GM19397 (cell line): ENCODE data around the gene RIMS4.
"Not testable (repeated sequence)": the region's sequence is repeated elsewhere in the genome, so short reads cannot be mapped to it uniquely, and the experiment has no call there.

Experiments
- ATAC-seq: cut with Tn5 transposase; IDR thresholded peaks from one replicate; pipeline ENCODE4 v1.9.1; 2021; ENCODE audit warnings: mild to moderate bottlenecking, moderate library complexity; ENCODE audit not compliant: unreplicated experiment

Gene RIMS4

GRCh38 chr20:44765701-44766347, 44.5 kb downstream of the RIMS4 start:
- no peak for ATAC-seq

DNA sequence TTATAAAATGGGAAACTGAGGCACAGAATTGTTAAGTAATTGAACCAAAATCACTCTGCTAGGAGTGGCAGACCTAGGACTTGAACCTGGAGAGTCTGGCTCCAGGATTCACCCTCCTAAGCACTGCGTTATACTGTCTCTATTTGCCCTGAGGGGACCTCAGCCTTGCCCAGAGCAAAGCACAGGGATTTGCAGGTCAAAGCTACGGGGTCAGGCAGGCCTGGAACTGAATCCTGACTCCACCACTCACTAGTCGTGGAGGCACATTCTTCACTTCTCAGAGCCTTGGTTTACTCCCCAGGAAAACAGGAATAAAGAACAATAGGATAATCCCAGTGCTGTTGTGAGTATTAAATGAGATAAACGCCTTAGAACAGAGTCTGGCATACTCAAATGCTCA, 45.3 kb downstream of the RIMS4 start:
- no peak for ATAC-seq

DNA sequence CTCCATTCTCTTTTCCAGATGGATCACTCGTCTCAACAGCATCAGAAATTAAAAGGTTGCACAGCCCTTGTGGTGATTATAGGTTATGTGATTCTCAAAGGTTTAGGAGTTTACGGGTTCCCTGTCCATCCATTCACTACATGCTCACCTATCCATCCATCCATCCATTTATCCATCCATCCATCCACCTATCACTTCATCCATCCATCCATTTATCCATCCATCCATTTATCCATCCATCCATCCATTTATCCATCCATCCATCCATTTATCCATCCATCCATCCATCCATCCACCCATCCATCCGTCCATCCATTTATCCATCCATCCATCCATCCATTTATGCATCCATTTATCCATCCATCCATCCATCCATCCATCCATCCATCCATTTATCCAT, 46.5 kb downstream of the RIMS4 start:
- ATAC-seq: not testable (repeated sequence)

- no peak for ATAC-seq
These were observed 47.7 kb downstream of the RIMS4 start for GRCh38 chr20:44762466-44763140.

DNA sequence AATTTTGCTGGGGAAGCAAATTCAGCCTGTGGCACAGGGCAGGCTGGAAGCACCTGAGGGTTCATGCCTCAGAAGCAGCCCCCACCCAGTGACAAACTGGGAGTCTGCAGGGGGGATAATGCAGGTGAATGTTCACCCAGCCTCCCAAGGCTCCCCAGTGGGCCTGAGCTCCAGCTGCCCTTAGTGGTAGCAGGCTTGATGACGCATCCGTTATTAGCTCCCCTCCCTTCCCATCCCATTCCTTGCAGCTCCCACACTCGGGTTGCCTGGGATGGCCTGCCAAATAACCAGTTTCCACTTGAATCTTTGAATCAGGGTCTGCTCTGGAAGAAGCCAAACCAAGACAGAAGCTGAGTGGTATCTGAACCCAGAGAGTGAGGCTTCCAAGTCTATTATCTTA, 48.9 kb downstream of the RIMS4 start:
- ATAC-seq: no peak

DNA sequence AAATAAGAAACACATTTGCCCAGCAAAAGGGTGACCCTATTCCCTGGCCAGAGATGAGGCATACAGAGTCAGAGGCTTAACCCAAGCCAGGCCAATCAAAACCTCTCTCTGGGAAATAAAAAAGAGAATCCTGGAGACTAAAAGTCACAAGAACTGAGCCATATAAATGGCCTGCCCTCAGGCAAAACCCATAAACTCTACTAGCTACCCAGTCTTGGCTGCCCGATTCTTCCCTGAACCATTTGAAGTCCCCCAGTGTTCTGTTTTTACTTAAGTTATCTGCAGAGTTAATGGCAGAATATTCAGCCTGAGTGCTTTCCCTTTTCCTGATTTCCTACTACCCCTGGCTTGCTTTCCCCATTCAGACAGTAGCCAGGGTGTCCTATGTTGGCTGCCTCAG, 50.8 kb downstream of the RIMS4 start:
- no peak for ATAC-seq

DNA sequence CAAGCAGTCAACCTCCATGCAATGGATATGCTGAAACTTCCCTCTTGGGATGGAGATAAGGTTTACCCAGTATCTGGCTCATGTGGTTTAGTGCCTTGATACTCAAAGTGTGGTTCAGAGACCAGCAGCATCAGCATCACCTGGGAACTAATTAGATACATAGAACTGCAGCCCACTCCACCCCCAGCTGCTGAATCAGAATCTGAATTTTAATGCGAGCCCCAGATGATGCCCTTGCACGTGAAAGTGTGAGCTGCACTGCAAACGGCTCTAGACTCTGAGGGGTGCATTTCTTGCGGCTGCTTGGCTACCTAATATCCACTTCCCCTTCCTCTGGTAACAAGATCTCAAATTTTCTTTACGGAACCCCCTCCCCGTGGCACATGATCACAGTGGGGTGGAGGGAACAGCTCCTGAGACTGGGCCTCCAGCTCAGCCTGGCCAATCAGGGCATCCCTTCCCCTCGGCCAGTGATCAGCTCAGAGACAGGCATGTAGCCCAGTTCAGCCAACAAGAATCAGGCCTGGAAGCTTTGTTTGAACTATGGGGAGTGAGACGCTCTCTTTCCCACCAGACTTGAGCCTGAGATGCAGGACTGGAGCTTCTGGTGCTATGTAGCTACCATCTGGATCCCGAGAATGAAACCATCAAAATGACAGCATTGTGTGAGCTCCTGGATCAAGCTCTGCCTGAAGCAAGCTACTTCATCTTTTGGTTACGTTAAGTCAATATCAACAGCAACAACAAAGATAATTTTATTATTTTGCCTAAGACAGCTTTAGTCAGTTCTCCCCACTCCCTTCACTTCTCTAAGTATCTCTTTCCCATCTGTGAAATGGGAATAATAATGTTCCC, 51.9 kb downstream of the RIMS4 start:
- ATAC-seq: no peak

GRCh38 chr20:44756956-44757355, 53.4 kb downstream of the RIMS4 start:
- no peak for ATAC-seq

DNA sequence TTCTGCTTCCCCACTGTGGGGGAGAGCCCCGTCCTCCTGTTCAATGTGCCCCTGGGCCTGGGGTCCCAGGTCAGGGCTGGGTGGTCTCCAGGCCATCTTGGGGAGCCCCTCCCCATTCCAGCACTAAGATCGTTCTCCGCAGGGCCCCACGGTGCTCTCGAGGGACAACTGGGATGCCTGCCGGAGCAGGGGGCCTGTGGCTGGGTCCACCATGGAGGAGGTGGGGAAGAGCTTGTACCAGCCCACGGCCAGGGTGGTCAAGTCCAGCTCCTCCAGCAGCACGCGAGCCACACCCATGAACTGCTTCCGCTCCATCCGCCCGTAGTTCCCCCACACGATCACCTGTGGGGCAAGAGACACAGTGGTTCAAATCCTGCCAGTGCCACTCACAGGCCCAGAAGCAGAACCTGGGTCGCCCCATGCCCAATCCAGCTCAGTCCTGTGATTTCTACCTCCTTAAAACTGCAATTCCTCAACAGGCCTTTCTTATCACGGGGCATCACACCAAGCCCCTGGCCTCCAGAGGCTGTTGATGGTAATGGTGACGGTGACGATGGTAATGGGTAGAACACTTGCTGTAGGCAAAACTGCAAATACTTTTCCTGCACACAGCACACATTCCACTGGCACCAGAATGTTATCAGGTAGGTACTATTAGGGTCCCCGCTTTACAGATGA, 54.2 kb downstream of the RIMS4 start:
- ATAC-seq: no peak

GRCh38 chr20:44754554-44754953, 55.8 kb downstream of the RIMS4 start:
- ATAC-seq: no peak

- ATAC-seq: no peak
These were observed 58.0 kb downstream of the RIMS4 start for GRCh38 chr20:44752099-44752931.

DNA sequence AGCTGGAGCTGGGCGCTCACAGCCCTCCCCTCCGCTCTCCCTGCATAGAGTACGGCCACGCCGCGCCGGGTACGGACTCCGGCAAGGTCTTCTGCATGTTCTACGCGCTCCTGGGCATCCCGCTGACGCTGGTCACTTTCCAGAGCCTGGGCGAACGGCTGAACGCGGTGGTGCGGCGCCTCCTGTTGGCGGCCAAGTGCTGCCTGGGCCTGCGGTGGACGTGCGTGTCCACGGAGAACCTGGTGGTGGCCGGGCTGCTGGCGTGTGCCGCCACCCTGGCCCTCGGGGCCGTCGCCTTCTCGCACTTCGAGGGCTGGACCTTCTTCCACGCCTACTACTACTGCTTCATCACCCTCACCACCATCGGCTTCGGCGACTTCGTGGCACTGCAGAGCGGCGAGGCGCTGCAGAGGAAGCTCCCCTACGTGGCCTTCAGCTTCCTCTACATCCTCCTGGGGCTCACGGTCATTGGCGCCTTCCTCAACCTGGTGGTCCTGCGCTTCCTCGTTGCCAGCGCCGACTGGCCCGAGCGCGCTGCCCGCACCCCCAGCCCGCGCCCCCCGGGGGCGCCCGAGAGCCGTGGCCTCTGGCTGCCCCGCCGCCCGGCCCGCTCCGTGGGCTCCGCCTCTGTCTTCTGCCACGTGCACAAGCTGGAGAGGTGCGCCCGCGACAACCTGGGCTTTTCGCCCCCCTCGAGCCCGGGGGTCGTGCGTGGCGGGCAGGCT, 60.1 kb downstream of the RIMS4 start:
- no peak for ATAC-seq

GRCh38 chr20:44748005-44748370, 62.4 kb downstream of the RIMS4 start:
- no peak for ATAC-seq

DNA sequence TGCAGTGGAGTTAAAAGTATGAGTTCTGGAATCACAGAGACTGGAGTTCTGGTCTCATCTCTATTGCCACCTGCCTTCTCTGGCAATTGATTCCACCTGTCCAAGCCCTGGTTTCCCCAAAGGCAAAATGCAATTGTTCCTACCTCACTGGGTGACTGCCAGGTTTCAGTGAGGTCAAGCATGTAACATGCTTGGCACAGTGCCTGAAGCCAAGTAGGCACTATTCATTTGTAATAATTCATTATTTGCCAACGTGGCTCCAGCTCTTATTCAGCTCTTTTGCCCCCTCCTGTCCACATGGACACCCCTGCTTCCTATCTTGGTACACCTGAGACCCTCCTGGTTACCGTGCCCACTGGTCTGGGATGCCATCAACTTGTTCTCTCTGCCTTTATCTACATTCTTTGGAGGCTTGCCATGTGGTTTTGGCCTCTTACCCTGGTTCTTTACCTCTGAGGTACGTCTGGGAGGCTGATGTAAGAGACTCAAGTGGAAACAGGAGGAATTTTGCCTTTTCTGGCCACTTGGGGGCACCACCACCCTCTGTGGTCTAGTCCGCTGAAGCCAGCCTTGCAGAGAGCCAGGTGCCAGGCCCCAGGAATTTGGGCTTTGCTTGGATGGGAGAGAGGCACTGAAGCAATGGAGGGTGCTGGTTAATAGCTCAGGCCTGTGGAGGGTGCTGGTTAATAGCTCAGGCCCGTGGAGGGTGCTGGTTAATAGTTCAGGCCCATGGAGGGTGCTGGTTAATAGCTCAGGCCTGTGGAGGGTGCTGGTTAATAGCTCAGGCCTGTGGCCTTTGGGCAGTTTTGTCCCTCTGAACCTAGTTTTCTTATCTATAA, 63.0 kb downstream of the RIMS4 start:
- no peak for ATAC-seq

DNA sequence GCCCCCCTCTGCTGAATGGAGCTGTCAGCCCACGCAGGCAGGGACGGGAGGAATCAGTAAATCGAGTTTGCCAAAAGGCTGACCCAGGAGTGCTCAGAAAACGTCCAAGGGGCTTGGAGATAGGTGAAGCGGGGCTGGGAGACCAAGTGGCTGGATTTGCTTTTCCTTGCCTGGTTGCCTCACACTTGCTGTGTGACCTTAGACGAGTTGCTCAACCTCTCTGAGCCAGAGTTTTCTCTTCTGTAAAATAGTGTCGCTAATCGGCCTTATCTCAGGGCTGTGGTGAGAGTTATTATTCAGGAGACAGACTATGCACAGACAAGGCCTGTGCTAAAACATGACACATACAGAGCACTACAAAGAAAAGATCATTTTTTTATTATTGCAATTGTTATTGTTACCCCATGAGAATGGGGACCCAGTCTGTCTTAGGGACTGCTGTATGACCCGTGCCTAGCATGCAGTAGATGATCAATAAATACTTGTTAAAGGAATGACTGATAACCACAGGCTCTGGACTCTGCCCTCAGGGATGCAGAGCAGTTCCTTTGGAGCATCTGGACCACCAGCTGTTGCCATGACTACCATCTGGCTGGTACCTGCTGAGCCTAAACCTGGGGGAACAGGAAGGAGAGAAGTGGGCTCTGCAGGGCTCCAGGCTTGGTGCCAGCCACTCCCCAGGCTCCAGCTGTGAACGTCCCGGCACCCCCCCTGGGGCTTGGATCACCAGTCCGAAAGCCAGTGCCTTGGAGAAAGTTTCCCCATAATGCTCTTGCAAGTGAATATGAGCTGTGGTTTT, 63.8 kb downstream of the RIMS4 start:
- ATAC-seq: no peak

- no peak for ATAC-seq
These were observed 64.6 kb downstream of the RIMS4 start, which contains the start of gene KCNK15 for GRCh38 chr20:44745598-44746366. Gene KCNK15, plus strand, starts transcription at chr20:44745865. Its CDS starts 46 bp downstream, at chr20:44745911.

DNA sequence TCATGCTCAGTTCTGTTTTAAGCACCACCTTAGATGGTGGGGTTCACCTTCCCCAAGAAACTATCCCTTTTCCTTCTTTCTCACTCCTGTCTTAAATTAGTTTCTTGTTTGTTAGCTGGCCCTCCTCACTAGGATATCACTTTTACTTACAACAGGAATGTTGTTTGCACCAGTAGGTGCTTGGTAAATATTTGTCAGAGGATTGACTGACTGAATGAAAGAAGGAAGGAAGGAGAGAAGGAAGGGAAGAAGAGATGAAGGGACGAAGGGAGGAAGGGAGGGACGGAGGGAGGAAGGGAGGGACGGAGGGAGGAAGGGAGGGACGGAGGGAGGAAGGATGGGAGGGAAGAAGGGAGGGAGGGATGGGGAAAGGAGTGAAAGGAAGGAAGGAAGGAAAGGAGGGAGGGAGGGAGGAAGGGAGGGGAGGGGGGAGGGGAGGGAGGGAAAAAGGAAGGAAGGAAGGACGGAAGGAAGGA, 65.2 kb downstream of the RIMS4 start:
- no peak for ATAC-seq
